ENCODE results near the gene HNRNPA3.

The HNRNPA3 gene

DNA sequence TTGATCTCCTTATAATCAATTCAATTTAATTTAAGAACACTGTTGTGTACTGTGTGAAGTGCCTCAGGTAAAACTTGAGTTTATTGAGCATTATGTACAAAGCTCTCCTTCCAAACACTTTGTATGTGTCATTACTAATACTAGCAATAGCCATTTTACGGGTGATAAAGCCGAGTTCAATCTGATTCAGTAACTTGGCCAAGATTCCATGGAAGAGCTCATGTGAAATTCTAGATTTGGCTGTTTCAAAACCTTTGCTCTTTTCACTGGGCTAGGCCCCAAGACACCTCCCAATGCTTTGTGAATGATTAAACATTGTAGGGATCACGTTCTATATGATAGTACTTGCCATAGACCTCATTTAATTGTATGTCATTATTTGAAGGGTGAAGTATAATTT is 60.8 kb downstream of the HNRNPA3 start:
- no peak for DNase-seq
- TF ChIP-seq GATA1 (IDR thresholded peaks at IDR 0.05; ENCODE audit: low read depth, low read length) (no peak), POLR2A (IDR thresholded peaks at IDR 0.05; ENCODE audit: low read length) (no peak)

Data from erythroblast (primary cell).